ENCODE results near the gene ATAD3A.
"Not testable (repeated sequence)": the region's sequence is repeated elsewhere in the genome, so short reads cannot be mapped to it uniquely, and the experiment has no call there.

Gene ATAD3A

DNA sequence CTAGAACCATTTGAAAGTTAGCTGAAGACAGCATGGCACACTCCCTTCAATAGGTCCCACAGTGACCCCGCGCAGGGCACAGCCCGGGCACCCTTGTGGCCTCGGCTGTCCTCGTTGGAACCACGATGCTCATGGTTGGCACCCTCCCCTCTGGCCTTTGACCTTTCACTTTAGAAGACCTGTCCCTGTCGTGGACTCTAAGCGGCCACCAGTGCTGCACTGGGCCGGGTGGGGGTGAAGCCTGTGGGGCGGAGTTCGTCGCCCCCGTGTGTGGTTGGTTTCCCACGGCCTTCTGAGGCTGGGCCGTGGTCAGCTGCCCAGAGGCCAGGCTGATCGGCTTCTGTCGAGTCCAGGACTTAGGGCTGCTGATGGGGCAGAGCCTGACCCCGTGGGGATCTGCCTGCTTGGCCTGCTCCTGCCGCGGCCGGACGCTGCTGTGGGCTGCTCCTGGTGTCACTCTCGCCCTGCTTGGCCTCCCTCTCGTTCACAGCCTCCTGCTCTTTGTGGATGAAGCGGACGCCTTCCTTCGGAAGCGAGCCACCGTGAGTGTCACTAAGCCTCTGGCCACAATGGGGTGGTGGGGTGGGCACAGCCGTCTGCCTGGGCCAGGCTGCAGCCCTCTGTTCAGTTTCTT, 12.9 kb downstream of the ATAD3A start:
- H3K27me3 Mint-ChIP-seq, H3K4me3 Mint-ChIP-seq, DNase-seq, H3K27ac Mint-ChIP-seq, H3K4me1 Mint-ChIP-seq, H3K9me3 Mint-ChIP-seq, ATAC-seq: not testable (repeated sequence)
- peaks cover 19% of the 10 kb centered on the region for H3K36me3 Mint-ChIP-seq (ENCODE audit: low read depth)

DNA sequence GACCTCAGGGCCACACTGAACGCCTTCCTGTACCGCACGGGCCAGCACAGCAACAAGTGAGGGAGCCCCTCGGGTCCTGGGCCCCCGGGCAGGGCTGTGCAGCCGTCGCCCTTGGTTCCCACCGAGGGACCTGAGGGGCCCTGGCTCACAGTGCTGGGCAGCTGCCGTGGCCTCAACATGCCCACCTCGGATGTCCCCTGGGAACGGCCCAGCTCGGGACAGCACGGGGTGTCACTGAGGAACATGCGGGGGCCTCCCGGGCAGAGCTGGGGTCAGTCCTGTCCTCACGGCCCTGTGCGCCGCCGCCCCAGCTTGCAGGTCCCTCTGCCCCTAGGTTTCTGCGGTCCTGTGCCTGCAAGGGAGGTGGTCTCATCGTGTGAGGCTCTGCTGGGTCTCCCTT, 14.5 kb downstream of the ATAD3A start:
- DNase-seq, H3K27ac Mint-ChIP-seq, H3K27me3 Mint-ChIP-seq, H3K9me3 Mint-ChIP-seq, H3K4me3 Mint-ChIP-seq, H3K4me1 Mint-ChIP-seq, ATAC-seq: not testable (repeated sequence)
- H3K36me3 Mint-ChIP-seq (ENCODE audit: low read depth) = peaks cover 29% of the 10 kb centered on the region

DNA sequence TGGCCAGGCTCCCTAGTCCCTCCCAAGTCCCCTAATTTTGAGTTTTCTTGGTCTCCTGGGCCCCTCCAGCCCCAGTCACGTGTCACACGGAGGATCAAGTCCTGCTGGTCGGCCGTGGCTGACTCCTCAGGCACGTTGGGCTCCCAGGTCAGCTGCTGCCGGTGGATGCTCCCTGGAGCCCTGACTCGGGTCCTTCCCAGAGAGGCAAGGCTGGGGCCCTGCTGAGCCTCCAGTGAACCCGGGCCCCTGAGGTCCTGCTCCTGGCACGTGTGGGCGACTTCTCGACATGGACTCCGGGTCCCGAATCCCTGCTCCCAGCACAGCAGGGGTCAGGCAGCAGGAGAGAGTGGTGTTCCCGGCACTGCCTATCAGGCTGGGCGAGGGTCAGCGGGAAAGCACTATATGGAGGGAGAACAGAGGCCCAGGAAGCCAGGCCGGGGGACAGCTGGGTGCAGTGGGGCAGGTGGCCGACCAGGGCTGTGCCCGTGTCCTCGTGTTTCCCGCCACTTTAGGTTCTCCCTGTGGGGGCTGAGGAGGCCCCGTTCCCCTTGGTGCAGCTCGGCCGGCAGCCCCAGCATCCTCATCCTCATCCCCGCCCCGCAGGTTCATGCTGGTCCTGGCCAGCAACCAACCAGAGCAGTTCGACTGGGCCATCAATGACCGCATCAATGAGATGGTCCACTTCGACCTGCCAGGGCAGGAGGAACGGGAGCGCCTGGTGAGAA, 15.3 kb downstream of the ATAD3A start:
- H3K36me3 Mint-ChIP-seq (ENCODE audit: low read depth) = peaks cover 28% of the 10 kb centered on the region
- H3K9me3 Mint-ChIP-seq = peaks cover 4% of the 10 kb centered on the region
- no peak overlapping the region for H3K4me3 Mint-ChIP-seq
- H3K27me3 Mint-ChIP-seq = no peaks in the 10 kb centered on the region
- DNase-seq (no peak), ATAC-seq (no peak)
- no peaks in the 10 kb centered on the region for H3K4me1 Mint-ChIP-seq
- H3K27ac Mint-ChIP-seq = no peak overlapping the region

DNA sequence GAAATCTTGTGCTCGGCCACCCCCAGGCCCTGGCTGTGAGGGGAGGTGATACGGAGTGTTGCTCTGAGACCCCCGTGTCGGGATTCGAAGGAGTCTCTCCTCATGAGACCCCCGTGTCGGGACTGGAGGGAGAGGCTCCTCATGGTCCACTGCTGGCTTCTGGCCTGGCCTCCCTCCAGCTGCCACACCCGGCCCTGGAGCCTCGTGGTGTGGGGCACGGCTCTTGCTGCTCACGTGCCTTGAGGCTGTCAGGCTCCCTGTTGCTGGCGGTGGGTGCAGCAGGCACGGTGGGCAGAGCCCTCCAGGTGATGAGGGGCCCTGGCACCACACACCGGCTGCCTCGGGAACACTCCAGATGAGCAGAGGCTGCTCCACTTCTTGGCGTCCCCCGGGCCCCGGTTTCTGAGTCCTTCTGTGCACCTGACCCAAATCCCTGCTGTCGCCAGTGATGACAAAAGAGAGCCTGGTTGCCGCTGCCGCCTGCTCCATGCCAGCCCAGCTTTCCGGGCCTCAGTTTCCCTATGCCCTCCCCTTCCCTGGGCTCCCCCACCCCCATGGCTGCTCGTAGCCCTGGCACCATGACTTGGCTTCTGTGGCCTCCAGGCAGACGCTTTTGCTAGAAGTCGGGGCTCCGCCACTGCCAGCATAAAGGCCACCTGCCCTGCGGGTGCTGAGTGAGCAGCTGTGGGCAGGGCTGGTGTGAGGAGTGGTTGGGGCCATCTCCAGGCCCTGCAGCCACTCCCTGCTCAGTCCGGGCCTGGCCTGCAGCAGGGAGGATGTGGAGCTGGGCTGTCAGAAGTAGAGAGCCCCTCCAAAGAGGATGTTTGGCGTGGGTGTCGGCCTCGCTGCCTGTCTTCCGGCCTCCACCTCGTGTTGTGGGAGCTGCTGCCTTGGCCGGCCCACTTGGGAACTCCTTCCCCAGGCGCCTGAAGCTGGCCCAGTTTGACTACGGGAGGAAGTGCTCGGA, 16.6 kb downstream of the ATAD3A start:
- ATAC-seq (no peak), DNase-seq (no peak)
- Mint-ChIP-seq H3K4me3 (no peak overlapping the region), H3K36me3 (ENCODE audit: low read depth) (peaks cover 29% of the 10 kb centered on the region), H3K9me3 (peaks cover 4% of the 10 kb centered on the region), H3K27me3 (no peaks in the 10 kb centered on the region), H3K4me1 (no peaks in the 10 kb centered on the region), H3K27ac (no peak overlapping the region)

DNA sequence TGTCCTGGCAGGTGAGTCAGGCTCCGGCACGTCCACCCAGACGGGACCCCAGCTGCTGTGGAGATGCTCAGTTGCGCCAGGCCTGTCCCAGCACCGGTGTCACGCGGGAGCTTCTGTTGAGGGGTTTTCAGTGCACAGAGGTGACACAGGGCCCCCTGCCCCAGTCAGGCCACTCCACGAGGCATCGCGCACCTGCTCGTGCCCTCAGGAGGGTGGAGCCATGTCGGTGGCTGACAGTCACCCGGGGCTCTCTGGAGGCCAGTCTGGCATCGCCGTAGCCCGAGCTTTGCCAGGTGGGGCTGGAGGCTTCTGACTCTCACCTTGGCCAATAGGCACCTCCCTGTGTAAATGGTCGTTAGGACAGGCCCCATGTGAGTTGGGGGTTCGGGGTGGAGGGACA, 17.4 kb downstream of the ATAD3A start:
- no peak for ATAC-seq
- no peaks in the 10 kb centered on the region for H3K27me3 Mint-ChIP-seq
- H3K9me3 Mint-ChIP-seq = peaks cover 4% of the 10 kb centered on the region
- no peaks in the 10 kb centered on the region for H3K4me1 Mint-ChIP-seq
- no peak overlapping the region for H3K27ac Mint-ChIP-seq
- no peak overlapping the region for H3K4me3 Mint-ChIP-seq
- H3K36me3 Mint-ChIP-seq (ENCODE audit: low read depth) = peaks cover 29% of the 10 kb centered on the region
- no peak for DNase-seq

DNA sequence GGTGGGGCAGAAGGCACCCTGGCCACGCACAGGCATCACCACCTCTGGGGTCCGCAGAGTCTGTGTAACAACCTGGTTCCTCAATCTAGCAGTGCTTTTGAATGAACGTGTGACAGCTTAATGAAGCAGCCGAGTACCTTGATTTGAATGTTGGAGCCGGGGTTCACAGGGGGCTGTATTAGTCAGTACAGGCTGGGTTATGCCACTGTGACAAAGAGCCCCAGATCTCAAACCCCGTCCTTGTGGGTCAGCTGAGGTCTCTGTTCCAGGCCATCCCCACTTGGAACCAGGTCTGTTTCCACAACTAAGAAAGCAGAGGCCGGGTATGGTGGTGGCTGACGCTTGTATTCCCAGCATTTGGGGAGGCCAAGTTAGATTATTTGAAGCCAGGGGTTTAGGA, 18.0 kb downstream of the ATAD3A start:
- DNase-seq = no peak

DNA sequence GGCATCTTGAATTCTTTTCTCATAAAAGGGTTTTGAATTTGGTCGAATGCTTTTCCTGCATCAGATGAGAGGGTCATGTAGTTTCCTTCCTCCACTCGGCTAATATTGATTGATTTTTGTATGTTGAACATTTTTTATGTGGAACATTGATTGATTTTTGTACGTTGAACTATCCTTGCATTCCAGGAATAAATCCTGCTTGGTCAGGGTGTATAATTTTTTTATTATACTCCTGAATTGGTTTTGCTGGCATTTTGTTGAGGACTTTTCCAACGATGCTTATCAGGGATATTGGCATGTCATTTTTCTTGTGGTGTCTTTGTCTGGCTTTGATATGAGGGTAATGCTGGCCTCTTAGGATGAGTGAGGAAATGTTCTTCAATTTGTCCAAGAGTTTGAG, 20.0 kb downstream of the ATAD3A start:
- H3K9me3 Mint-ChIP-seq = peaks cover 4% of the 10 kb centered on the region
- H3K27ac Mint-ChIP-seq = no peak overlapping the region
- H3K4me1 Mint-ChIP-seq = no peaks in the 10 kb centered on the region
- no peak for ATAC-seq
- H3K4me3 Mint-ChIP-seq = no peak overlapping the region
- peaks cover 29% of the 10 kb centered on the region for H3K36me3 Mint-ChIP-seq (ENCODE audit: low read depth)
- no peaks in the 10 kb centered on the region for H3K27me3 Mint-ChIP-seq
- DNase-seq = no peak

More for the DNA sequence above, 18.0 kb downstream of the ATAD3A start:
- no peak for ATAC-seq
- Mint-ChIP-seq H3K36me3 (ENCODE audit: low read depth) (peaks cover 29% of the 10 kb centered on the region), H3K27ac (no peak overlapping the region), H3K27me3 (no peaks in the 10 kb centered on the region), H3K4me3 (no peak overlapping the region), H3K9me3 (peaks cover 4% of the 10 kb centered on the region), H3K4me1 (no peaks in the 10 kb centered on the region)

DNA sequence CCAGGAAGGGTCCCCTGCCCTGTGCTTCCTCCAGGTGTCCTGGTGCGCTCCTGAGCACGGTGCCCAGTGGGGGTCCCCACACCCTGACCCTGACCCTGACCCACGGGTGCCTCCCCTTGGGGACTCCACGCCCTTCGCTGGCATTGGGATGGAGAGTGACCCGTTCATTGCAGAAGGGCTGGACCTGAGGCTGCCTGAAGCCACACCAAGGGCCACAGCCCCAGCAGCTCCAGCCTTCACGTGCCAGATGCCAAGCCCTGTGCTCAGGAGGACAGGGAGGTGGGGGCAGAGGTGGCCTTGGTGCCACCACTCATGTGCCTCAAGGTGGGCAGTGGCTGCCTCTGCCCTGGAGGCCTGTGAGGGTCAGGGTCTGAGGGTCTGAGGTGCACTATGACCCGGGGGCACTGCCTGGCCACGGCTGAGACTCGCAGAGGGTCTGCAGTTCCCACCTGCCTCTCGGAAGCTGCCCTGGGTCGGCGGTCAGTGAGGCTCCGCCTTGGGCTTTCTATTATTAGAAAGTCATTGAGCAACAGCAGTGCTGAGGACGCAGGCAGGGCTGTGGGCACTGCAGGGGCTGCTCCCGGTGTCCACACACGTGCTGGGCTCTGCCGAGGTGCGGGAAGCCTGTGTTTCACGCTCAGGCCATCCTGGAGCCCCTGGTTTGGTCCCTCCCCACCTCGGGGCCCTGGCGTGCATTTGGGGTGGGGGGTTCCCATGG, 21.4 kb downstream of the ATAD3A start:
- not testable (repeated sequence) for ATAC-seq, H3K4me3 Mint-ChIP-seq, H3K27me3 Mint-ChIP-seq, H3K9me3 Mint-ChIP-seq, DNase-seq, H3K4me1 Mint-ChIP-seq, H3K27ac Mint-ChIP-seq
- H3K36me3 Mint-ChIP-seq (ENCODE audit: low read depth) = peaks cover 26% of the 10 kb centered on the region

DNA sequence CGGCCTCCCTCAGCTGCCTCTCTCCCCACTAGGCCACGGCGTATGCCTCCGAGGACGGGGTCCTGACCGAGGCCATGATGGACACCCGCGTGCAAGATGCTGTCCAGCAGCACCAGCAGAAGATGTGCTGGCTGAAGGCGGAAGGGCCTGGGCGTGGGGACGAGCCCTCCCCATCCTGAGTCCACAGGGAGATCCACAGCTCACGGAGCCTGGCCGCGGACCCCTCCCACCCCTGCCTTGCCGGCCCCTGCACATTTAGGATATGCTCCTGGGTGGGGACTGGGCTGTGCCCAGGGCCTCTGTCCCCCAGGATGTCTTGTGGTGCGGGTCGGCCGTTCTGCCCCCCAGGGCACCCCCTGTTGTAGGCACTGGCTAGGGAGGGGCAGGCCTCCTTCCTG, 21.9 kb downstream of the ATAD3A start:
- ATAC-seq, H3K9me3 Mint-ChIP-seq, H3K4me3 Mint-ChIP-seq, H3K27me3 Mint-ChIP-seq, H3K27ac Mint-ChIP-seq, H3K4me1 Mint-ChIP-seq, DNase-seq: not testable (repeated sequence)
- peaks cover 25% of the 10 kb centered on the region for H3K36me3 Mint-ChIP-seq (ENCODE audit: low read depth)

DNA sequence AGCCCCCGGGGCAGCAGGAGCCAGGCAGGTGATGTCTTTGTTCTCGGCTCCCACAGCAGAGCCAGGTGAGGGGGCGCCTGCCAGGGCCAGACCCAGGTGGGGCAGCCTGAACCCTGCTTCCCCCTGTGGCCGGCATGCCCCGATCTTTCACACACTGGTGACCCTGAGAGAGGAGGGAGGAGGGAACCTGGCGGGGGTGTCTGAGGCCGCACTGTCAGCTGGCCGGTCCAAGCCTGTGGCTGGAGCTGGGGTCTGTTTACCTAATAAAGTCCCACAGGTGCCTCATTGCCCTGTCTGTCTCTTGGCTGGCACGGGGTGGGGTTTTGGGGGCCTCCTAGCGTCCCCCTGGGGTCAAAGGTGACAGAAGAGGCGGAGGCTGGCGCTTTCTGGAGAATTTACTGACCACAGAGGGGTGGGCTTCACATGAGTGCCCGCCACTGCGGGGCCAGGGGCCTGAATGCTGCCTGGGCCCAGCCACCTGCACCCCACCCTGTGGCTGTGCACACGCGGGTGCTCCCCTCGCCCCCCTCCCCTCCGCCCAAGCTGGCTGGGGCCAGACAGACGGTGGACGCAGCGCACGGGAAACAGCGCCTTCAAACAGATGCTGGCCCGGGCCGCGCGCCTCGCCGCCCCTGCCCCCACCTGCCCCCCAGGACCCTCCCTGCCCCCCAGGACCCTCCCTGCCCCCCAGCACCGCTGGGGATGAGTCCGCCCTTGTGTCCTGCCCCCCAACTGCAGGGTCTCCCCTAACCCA, 22.6 kb downstream of the ATAD3A start:
- Mint-ChIP-seq H3K27ac (no peak overlapping the region), H3K9me3 (peaks cover 4% of the 10 kb centered on the region), H3K27me3 (no peaks in the 10 kb centered on the region), H3K4me1 (no peaks in the 10 kb centered on the region), H3K36me3 (ENCODE audit: low read depth) (peaks cover 19% of the 10 kb centered on the region), H3K4me3 (no peak overlapping the region)
- DNase-seq = no peak
- no peak for ATAC-seq

DNA sequence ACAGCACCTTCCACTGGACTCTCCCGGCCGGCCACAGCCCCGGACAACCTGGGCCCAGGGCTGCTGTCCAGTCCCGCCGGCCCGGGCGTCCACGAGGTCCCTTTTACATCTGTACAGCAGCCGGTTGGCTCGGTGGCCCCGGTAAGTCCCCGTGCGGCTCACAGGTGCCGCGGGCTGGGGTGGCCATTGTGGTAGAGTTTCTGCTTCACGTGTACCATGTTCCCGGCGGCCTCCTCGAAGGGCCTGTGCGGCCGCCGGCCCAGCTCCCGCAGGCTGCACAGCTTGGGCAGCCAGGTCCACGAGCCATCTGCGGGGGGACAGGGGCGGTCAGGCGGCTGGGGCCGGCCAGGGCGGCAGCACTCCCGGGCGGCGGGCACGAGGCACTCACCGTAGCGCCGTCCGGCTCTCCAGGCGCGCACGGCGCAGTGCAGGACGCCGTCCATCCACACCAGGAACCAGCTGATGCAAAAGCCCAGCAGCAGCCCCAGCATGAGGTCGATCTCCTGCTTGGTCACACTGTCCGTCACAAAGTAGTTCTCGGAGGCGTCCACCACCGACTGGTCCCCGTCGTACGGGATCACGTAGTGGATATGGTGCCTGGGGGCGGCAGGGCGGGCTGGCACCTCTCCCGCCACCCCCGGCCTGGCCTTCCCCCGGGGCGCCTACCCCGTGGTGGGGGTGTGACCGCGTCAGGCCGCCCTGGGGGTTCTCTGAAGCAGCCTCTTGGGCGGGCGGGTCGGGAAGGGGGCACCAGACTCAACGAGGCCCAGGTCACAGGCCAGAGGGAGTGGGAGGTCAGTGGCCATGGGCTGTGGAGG, 23.4 kb downstream of the ATAD3A start:
- H3K4me1 Mint-ChIP-seq = no peaks in the 10 kb centered on the region
- H3K27me3 Mint-ChIP-seq = no peaks in the 10 kb centered on the region
- H3K36me3 Mint-ChIP-seq (ENCODE audit: low read depth) = peaks cover 11% of the 10 kb centered on the region
- peaks cover 4% of the 10 kb centered on the region for H3K9me3 Mint-ChIP-seq
- ATAC-seq (peak; percentile 5), DNase-seq (no peak)
- H3K4me3 Mint-ChIP-seq = no peak overlapping the region
- no peak overlapping the region for H3K27ac Mint-ChIP-seq

DNA sequence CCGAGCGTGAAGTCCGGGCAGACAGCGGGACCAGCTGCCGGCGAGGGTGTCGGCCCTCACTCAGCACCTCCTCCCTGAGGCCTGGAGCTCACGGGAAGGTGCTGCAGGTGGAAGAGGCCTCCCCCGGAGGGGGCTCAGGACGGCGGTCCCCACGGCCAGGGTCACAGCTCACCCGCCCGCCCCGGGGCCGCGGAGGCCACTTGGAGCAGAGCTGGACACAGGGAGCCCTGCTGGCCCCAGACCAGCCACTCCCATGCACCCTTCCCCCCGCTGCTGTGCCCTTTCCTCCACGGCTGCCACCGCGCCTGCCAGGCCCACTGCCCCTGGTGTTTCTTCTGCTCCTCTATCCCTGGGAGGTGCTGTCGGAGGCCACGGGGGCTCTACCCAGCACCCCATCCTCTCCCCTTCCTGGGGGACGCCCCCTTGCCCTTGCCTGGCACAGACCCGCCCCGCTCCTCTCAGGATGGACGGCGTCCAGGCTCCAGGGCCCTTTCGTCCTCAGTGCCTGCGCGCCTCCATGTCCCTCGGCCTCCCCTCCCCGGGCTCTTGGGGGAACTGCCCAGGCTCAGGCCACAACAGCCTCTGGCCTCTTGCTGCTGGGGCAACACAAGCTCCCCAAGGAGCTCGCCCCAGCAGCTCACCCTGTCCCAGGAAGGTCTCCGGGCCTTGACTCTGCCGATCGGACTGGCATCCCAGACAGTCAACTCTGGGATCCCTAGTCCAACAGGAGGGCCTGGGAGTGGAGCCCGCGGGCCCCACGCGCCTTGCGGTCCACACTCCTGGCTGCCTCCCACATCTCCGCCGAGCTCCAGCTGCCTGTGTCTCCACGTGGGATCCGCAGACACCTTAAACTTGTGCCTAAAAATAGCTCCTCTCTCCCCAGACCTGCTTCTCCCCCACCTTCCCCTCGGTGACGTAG, 24.3 kb downstream of the ATAD3A start:
- Mint-ChIP-seq H3K4me3 (no peak overlapping the region), H3K27me3 (no peaks in the 10 kb centered on the region), H3K4me1 (no peaks in the 10 kb centered on the region), H3K27ac (no peak overlapping the region), H3K36me3 (ENCODE audit: low read depth) (peaks cover 6% of the 10 kb centered on the region), H3K9me3 (peaks cover 4% of the 10 kb centered on the region)
- ATAC-seq (peak; percentile 4), DNase-seq (no peak)
